ENCODE measurements around the gene DACH1. TPM values are rescaled to one million over a fixed set of nuclear protein-coding genes. Genes with fewer than 3 reads are reported as not detected.

Gene DACH1
- total RNA-seq, 4 donors from 2014 or later: 0.08 to 2.3 (median 0.71) TPM

DNA sequence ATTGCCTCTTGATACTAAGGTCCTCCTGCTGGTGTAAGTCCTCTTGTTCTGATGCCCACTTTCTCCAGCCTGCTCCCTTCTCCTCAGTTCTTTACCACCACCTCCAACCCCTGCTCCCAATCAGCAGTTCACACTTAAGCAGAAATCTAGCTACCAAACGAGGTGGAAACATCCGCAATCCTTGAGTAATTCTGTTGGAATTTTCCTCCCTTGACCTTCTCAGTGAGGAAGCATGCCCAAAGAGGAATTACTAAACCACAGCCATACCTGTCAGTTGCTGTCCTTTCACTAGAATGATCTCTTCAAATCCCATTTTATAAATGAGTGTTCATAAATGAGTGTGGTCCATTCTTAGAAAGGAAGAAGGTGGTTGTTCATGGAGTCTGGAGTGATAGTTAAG is 289.9 kb downstream of the DACH1 start:
- Histone ChIP-seq H3K4me3 (no peak overlapping the region), H3K9me3 (no peaks in the 10 kb centered on the region), H3K27me3 (no peaks in the 10 kb centered on the region), H3K36me3 (no peaks in the 10 kb centered on the region), H3K4me1 (no peaks in the 10 kb centered on the region), H3K27ac (no peak overlapping the region)
- 73 to 77% methylated on average over 2 of the region's 2 CpGs for WGBS, 2 donors
- intact Hi-C loops (cut with DNase I): no loop called here
- no peak for DNase-seq
- TF ChIP-seq, protein P1, sequence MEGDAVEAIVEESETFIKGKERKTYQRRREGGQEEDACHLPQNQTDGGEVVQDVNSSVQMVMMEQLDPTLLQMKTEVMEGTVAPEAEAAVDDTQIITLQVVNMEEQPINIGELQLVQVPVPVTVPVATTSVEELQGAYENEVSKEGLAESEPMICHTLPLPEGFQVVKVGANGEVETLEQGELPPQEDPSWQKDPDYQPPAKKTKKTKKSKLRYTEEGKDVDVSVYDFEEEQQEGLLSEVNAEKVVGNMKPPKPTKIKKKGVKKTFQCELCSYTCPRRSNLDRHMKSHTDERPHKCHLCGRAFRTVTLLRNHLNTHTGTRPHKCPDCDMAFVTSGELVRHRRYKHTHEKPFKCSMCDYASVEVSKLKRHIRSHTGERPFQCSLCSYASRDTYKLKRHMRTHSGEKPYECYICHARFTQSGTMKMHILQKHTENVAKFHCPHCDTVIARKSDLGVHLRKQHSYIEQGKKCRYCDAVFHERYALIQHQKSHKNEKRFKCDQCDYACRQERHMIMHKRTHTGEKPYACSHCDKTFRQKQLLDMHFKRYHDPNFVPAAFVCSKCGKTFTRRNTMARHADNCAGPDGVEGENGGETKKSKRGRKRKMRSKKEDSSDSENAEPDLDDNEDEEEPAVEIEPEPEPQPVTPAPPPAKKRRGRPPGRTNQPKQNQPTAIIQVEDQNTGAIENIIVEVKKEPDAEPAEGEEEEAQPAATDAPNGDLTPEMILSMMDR (IDR thresholded peaks at IDR 0.05): no peak
- TF ChIP-seq POLR2A (IDR thresholded peaks at IDR 0.05): no peak

DNA sequence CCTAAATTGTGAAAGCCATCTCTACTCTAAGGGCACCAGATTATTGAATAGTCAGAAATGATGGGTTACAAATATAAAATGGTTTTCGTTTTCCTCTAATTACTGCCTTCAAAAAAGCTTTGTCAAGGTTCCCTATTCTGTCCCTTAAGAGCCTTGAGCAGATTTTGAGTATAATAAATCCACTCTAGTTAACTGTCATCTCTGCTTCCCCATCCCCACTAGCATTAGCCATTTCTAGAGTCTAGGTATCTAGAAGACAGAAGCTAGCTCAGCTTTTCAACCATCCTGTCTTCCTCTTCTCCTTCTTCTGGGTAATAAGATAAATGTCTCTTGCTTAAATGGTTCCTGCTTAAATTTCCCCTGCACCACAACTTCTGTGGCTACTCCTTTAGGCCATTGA is 290.4 kb downstream of the DACH1 start:
- intact Hi-C loops (cut with DNase I): no loop called here
- DNase-seq: no peak
- Histone ChIP-seq H3K9me3 (no peaks in the 10 kb centered on the region), H3K4me1 (no peaks in the 10 kb centered on the region), H3K27me3 (no peaks in the 10 kb centered on the region), H3K4me3 (no peak overlapping the region), H3K27ac (no peak overlapping the region), H3K36me3 (no peaks in the 10 kb centered on the region)
- WGBS, 2 donors: 48 to 59% methylated on average over 1 of the region's 1 CpG
- TF ChIP-seq POLR2A (IDR thresholded peaks at IDR 0.05): no peak
- TF ChIP-seq, protein P1 (IDR thresholded peaks at IDR 0.05): no peak

DNA sequence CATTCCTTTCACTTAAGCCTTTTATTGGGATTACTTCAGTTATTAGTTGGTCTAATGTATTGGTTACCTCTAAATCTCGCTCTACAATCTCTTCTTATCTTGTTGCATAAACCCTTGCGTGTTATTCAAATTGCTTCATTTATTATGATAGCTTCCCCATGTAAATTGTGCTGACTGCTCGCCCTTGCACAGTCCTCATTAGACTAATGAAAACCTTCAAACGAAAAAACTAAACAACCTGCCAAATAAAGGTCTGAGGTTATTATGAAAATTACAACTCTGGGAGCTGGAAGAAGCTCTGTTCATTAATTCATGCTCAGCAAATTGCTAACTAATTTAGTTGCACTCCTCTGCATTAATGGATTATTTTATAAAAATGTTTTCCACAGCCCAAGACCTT is 320.1 kb downstream of the DACH1 start:
- no peaks in the 10 kb centered on the region for H3K4me1 ChIP-seq
- DNase-seq: no peak
- no peak overlapping the region for H3K4me3 ChIP-seq
- no peak overlapping the region for H3K27ac ChIP-seq
- no peaks in the 10 kb centered on the region for H3K9me3 ChIP-seq
- H3K36me3 ChIP-seq: no peaks in the 10 kb centered on the region
- no peak for TF ChIP-seq POLR2A (IDR thresholded peaks at IDR 0.05)
- TF ChIP-seq, protein P1 (IDR thresholded peaks at IDR 0.05): no peak
- 61 to 65% methylated on average over 4 of the region's 4 CpGs for WGBS, 2 donors
- intact Hi-C loops (cut with DNase I): no loop called here
- no peaks in the 10 kb centered on the region for H3K27me3 ChIP-seq

DNA sequence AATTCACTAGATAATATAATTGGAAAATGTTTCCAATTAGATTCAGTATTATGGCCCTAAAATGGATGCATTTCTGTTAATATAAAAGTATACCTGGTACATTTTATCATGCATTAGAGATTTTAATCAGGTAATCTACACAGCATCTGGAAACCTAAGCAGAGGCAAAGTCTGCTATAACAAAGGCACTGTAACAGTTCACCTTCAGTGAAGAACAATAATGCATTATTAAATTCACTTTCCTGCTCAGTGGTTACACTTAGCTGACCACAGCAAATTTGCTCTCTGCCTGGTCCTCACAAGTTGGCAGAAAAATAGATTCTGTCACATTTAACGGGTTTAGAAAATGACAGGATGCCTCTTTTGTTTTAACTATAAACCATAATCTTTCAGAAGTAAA is 326.9 kb downstream of the DACH1 start:
- intact Hi-C loops (cut with DNase I): no loop called here
- Histone ChIP-seq H3K4me1 (no peaks in the 10 kb centered on the region), H3K36me3 (no peaks in the 10 kb centered on the region), H3K4me3 (no peak overlapping the region), H3K9me3 (no peaks in the 10 kb centered on the region), H3K27ac (no peak overlapping the region), H3K27me3 (no peaks in the 10 kb centered on the region)
- WGBS, 2 donors: 48 to 63% methylated on average over 1 of the region's 1 CpG
- DNase-seq: no peak
- TF ChIP-seq POLR2A (IDR thresholded peaks at IDR 0.05): no peak
- TF ChIP-seq, protein P1 (IDR thresholded peaks at IDR 0.05): no peak

DNA sequence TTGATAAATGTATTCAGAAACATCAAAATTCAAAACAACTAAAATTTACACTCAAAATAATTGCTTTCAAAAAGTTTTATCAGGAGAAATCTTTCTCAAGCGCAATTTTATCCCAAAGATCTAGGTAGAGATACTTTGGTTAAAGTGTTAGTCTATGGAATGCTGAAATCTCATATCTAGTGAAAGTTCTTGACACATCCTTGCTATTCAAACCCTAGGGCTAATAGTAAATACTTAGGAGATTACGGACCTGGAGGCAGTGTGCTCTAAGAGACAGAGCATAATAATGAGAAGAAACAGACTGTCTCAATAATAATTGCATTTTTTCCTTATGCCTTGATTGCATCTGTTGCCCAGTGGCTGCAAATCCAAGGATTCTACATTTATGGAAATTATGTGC is 330.8 kb downstream of the DACH1 start:
- H3K27me3 ChIP-seq: no peaks in the 10 kb centered on the region
- H3K4me3 ChIP-seq: no peak overlapping the region
- TF ChIP-seq POLR2A (IDR thresholded peaks at IDR 0.05): no peak
- TF ChIP-seq, protein P1 (IDR thresholded peaks at IDR 0.05): no peak
- H3K9me3 ChIP-seq: no peaks in the 10 kb centered on the region
- intact Hi-C loops (cut with DNase I): no loop called here
- no peak overlapping the region for H3K27ac ChIP-seq
- DNase-seq: no peak
- WGBS, 2 donors: 67 to 83% methylated on average over 2 of the region's 2 CpGs
- H3K36me3 ChIP-seq: no peaks in the 10 kb centered on the region
- no peaks in the 10 kb centered on the region for H3K4me1 ChIP-seq

Data from esophagus squamous epithelium (tissue), 5 donors.